GM18870 (cell line): ENCODE results near the gene SPATA45.

Experiments used
- ATAC-seq: cut with Tn5 transposase; IDR thresholded peaks from one replicate; pipeline ENCODE4 v1.9.1; 2021; ENCODE audit warnings: moderate library complexity; ENCODE audit not compliant: unreplicated experiment

Gene SPATA45

GRCh38 chr1:212833211-212834207 is 13.9 kb downstream of the SPATA45 start:
- ATAC-seq: peak; percentile 85

- ATAC-seq: no peak
These were observed 19.1 kb downstream of the SPATA45 start for GRCh38 chr1:212828395-212828794.

GRCh38 chr1:212827831-212828278 is 19.6 kb downstream of the SPATA45 start:
- no peak for ATAC-seq

- no peak for ATAC-seq
These were observed 20.2 kb downstream of the SPATA45 start for GRCh38 chr1:212827171-212827776.

- ATAC-seq: no peak
These were observed 21.5 kb downstream of the SPATA45 start for GRCh38 chr1:212825798-212826452.

- no peak for ATAC-seq
These were observed 23.2 kb downstream of the SPATA45 start for GRCh38 chr1:212824201-212824600.

- no peak for ATAC-seq
These were observed 24.5 kb downstream of the SPATA45 start for GRCh38 chr1:212822956-212823355.

- ATAC-seq: no peak
These were observed 26.5 kb downstream of the SPATA45 start for GRCh38 chr1:212820969-212821368.

- ATAC-seq: peak; percentile 60
These were observed 27.7 kb downstream of the SPATA45 start for GRCh38 chr1:212819726-212820125.

- no peak for ATAC-seq
These were observed 30.7 kb downstream of the SPATA45 start for GRCh38 chr1:212816567-212817278.

GRCh38 chr1:212814537-212815334 is 32.7 kb downstream of the SPATA45 start:
- no peak for ATAC-seq

GRCh38 chr1:212805767-212806166 is 41.7 kb downstream of the SPATA45 start:
- ATAC-seq: no peak

GRCh38 chr1:212797681-212798080 is 49.8 kb downstream of the SPATA45 start:
- ATAC-seq: no peak

GRCh38 chr1:212794561-212795014 is 52.9 kb downstream of the SPATA45 start:
- ATAC-seq: peak; percentile 86

- ATAC-seq: no peak
These were observed 55.0 kb downstream of the SPATA45 start for GRCh38 chr1:212792396-212792908.

- peak; percentile 57 for ATAC-seq
These were observed 55.6 kb downstream of the SPATA45 start, which contains the start of the genes NSL1 and TATDN3 for GRCh38 chr1:212791676-212792395. TSS of gene NSL1 (minus strand) at chr1:212791777. CDS start at chr1:212791763, 14 bp downstream. TSS of gene TATDN3 (plus strand) at chr1:212791894. CDS start at chr1:212791922, 28 bp downstream.

- ATAC-seq: peak; percentile 23
These were observed 56.2 kb downstream of the SPATA45 start for GRCh38 chr1:212791261-212791675.

GRCh38 chr1:212785871-212786270 is 61.6 kb downstream of the SPATA45 start:
- ATAC-seq: no peak

- ATAC-seq: no peak
These were observed 63.5 kb downstream of the SPATA45 start for GRCh38 chr1:212783976-212784375.
